Stimulated activated CD4-positive, alpha-beta T cell treated with anti-CD3 and anti-CD28 coated beads, Interleukin-2, amount 100 ng/mL, for 48 hours (primary cell): ENCODE results near the gene AMHR2.
"Not testable (repeated sequence)": the region's sequence is repeated elsewhere in the genome, so short reads cannot be mapped to it uniquely, and the experiment has no call there.

ENCODE experiments used
- DNase-seq, 2 donors: peaks; one replicate each; pipeline ENCODE4 v3.0.0-alpha.2; 2020

Gene AMHR2

DNA sequence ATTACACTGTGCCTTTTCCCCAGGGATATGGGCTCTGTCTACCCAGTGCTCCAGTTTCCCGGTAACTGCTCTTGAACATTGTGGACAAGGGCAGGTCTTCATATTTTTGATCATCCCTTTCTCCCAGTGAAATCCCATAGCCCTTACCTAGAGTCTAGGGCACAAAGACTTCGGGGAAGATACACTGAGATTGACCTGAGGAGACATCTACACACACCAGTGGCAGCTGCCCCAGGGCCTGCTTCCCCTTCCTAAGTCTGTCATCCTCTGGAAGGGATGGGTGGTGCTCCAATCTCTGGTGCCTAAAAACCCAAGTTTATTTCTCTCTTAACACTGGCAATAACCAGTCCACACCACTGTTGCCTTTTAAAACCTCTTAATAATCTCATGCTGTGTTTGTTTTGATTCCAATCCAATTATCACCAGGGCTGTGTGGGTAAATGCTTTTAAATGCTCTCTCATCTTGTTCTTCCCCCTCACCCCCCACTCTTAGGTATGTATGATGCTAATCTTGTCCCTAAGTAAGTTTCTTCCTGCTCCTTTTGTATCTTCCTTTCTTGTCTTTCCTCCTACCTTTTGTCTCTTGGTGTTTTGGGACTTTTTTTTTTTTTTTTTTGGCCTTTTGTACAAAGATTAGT lies 7.8 kb upstream of the AMHR2 start:
- not testable (repeated sequence) for DNase-seq

DNA sequence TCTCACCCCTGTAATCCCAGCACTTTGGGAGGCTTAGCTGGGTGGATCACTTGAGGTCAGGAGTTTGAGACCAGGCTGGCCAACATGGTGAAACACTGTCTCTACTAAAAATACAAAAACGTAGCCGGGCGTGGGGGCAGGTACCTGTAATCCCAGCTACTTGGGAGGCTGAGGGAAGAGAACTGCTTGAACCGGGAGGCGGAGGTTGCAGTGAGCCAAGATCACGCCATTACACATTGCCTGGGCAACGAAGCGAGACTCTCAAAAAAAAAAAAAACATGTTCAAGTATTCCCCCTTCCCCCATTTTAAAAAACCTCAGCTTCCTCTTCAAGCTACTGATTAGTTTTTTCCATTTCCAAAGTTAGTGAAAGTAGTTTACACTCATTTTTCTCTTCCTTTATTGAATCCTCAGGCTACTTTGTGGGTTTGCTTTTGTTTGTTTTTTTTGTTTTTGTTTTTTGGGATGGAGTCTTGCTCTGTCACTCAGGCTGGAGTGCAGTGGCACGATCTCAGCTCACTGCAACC lies 6.3 kb upstream of the AMHR2 start:
- DNase-seq, result not testable (repeated sequence)

DNA sequence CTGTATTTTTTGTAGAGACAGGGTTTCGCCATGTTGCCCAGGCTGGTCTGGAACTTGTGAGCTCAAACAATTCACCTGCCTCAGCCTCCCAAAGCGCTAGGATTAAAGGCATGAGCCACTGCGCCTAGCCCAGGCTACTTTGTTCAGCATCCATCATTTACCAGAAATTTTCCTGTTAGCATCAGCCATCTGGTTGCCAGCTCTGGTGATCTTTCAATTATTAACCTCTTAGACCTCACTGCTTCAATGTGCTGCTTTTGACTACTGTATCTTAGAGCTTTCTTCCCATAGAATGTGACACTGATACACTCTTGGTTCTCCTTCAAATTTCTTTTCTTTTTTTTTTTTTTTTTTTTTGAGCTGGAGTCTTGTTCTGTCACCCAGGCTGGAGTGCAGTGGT lies 5.4 kb upstream of the AMHR2 start:
- no peak for DNase-seq

DNA sequence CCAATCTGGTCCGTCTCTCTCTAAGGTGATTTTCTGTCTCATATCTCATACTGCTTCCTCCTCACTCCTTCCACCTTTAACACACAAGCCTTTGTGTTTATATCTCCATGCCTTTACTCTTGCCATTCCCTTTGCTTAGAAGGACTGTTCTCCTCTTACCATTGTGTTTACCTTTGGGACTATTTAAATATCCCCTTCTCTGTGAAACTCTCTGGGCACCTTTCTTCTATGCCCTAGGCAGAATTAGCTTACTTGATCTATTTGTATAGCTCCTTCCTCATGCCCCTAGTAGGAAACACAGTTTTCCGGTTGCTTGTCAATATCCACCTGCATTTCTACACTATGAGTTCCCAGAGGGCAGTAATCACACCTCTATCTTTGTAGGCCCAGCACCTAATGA lies 3.9 kb upstream of the AMHR2 start:
- no peak for DNase-seq

DNA sequence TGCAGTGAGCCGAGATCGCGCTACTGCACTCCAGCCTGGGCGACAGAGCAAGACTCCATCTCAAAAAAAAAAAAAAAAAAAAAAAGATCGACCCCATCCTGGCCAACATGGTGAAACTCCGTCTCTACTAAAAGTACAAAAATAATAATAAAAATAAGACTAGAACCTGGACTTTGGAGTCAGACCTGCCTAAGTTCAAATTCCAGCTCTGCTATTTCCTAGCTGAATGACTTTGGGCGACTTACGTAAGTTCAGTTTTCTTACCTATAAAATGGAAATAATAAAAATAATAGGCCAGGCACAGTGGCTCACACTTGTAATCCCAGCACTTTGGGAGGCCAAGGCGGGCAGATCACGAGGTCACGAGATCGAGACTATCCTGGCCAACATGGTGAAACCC lies 1.4 kb upstream of the AMHR2 start:
- DNase-seq, result not testable (repeated sequence)

DNA sequence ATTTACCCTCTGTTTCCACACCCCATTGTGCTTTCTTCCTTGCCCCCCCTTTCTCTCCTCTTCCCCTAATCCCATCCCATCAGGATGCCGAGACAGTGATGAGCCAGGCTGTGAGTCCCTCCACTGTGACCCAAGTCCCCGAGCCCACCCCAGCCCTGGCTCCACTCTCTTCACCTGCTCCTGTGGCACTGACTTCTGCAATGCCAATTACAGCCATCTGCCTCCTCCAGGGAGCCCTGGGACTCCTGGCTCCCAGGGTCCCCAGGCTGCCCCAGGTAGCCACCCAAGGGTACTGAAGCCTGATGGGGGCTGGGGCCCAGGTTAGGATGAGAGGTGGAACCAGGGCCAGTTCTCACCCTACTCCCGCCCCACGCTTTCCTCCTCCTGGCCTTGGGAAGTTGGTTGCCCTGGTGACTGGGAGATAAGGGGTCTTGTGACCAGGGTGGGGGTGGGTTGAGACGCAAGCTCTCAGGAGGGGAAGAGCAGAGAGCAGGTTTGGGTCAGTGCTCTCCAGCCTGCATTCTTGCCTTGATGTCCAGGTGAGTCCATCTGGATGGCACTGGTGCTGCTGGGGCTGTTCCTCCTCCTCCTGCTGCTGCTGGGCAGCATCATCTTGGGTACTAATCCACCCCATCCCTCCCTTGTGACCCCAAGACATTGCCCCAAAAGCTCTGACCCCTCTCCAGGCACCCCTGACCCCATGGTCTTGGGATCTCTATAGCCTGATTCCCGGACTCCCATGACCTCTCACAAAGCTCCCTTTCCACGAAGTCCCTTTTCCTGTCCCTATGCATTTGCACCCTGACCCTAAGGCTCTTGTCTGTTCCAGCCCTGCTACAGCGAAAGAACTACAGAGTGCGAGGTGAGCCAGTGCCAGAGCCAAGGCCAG lies 1.2 kb downstream of the AMHR2 start:
- DNase-seq, result no peak

DNA sequence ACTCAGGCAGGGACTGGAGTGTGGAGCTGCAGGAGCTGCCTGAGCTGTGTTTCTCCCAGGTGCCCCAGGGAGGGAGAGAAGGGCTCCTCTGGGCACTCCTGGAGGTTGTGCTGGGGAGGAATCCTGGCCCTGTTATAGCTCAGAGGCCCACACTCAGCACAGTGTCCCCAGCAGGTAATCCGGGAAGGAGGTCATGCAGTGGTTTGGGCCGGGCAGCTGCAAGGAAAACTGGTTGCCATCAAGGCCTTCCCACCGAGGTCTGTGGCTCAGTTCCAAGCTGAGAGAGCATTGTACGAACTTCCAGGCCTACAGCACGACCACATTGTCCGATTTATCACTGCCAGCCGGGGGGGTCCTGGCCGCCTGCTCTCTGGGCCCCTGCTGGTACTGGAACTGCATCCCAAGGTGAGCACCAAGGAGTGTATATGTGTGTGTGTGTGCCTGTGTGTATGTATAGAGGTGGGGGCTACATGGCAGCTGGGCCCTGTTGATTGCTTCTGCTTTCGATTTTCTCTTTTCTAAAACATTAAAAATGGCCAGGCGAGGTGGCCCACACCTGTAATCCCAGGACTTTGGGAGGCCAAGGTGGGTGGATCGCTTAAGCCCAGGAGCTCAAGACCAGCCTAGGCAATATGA lies 2.0 kb downstream of the AMHR2 start:
- DNase-seq, result no peak

DNA sequence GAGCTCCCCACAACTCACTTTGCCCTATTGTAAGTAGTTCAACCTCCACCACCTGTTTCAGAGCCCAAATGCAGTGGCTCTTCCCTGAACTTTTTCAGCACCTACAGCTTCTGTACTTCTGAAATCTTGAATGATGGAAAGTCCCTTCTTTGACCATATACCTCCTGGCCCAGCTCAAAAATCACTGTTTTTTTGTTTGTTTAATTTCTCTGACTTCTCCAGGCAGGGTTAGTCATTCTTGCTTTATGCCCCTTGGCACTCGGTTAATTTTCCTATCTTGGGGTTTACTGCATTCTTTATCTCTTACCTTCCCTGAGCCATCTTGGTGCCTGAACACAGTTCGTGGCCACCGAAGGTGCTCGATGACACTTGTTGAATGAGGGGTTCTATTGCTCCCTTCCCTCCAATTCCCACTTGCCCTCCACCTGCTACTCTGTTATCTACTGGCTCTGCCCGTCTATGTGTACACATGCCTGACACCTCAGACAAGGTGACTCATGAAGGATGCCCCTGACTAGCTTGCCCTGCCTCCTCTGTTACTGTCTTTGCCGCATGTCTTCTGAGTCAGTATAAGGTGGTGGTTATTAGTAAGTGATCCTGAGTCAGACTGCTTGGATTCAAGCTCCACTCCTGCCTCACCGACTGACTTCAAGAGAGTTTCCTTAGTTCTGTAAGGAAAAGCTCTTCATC lies 4.4 kb downstream of the AMHR2 start:
- DNase-seq, result peak in 1 of 2 donors; percentile 38

DNA sequence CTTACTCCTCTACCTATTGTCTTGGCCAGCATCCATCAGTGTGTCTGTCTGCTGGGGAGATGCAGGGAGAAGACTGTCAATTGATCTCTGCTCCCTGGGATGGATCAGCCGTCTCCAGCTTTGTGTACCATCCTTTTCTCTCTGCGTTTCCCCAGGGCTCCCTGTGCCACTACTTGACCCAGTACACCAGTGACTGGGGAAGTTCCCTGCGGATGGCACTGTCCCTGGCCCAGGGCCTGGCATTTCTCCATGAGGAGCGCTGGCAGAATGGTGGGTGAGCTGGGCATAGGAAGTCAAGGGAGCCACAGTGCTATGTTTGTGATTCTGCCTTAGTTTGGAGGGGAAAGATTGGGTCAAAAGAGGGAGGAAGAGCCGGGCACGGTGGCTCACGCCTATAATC lies 5.1 kb downstream of the AMHR2 start:
- no peak for DNase-seq

DNA sequence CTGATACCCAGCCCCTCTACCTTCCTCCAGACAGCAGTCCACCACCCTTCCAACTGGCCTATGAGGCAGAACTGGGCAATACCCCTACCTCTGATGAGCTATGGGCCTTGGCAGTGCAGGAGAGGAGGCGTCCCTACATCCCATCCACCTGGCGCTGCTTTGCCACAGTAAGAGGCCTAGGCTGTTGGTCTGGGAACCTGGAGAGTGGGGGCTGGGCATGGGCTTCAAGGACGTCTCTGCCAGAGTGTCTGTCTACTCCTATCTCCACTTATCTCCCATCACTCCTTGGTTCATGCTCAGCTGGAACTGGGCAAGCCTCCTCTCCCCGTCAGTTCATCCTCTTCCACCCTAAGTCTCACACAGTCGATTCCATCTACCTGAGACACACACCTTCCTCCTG lies 6.5 kb downstream of the AMHR2 start:
- no peak for DNase-seq

DNA sequence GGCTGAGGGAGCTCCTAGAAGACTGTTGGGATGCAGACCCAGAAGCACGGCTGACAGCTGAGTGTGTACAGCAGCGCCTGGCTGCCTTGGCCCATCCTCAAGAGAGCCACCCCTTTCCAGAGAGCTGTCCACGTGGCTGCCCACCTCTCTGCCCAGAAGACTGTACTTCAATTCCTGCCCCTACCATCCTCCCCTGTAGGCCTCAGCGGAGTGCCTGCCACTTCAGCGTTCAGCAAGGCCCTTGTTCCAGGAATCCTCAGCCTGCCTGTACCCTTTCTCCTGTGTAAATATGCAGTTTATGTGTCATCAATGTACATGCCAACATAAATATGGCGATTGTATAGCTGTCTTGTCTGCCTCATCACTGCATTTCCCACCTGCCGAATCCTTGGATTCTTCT lies 7.5 kb downstream of the AMHR2 start:
- no peak for DNase-seq

DNA sequence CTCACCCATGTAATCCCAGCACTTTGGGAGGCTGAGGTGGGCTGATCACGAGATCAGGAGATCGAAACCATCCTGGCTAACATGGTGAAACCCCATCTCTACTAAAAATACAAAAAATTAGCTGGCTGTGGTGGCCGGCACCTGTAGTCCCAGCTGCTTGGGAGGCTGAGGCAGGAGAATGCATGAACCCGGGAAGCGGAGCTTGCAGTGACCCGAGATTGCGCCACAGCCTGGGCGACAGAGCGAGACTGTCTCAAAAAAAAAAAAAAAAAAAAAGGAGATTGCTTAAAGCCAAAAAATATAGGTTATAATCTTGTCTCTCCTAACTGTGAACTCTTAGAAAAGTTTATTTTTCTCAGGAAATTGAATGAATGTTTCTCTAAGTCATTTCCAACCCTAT lies 11.7 kb downstream of the AMHR2 start:
- DNase-seq, result not testable (repeated sequence)

DNA sequence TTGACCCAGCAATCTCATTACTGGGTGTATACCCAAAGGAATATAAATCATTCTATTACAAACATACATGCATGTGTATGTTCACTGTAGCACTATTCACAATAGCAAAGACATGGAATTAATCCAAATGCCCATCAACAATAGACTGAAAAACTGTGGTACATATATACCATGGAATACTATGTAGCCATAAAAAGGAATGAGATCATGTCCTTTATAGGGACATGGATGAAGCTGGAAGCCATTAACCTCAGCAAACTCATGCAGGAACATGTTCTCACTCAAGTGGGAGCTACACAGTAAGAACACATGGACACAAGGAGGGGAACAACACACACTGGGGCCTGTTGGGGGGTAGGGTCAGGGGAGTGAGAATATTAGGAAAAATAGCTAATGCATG lies 15.9 kb downstream of the AMHR2 start:
- DNase-seq, result not testable (repeated sequence)

DNA sequence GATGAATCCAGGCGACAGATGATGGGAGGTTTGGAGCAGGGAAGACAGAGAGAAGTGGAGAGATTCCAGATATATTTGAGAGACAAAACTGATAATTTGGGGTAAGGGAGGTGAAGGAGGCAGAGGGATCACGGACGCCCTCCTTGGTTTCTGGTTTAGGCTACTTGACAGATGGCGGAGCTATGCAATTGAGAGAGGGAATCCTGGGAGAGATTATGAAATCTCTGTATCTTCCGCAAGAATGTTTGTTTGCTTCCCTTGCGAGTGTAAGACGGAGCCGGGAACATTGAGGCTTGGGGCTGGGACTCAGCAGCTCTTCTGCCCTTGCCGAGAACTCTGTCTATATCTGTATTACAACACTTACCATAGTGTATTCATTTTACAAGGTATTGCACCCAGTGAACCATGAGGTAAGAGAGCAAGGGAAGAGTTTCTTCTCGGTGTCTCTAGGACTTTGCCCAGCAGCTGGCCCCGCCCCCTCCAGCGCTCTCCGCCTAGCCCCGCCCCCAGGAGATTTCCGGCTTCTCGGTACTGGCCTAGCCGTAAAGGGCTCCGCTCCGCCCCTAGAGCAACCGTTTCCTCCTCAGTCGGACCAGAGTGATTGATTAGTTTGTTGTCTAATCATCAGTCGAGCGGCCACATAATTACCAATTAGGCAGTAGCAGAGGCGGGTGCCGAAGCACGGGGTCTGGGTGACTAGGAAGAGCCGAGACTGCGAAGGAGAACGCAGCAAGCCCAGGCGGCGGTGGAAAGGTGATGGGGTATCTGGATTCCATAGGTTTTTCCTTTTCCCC lies 17.6 kb downstream of the AMHR2 start, which contains the start of gene PRR13:
Gene PRR13 (plus strand): TSS at position 695 of the 794 bp plus-strand sequence. CDS start 981 bp downstream, outside the sequence.
- peak; percentile 98 to 99 for DNase-seq

DNA sequence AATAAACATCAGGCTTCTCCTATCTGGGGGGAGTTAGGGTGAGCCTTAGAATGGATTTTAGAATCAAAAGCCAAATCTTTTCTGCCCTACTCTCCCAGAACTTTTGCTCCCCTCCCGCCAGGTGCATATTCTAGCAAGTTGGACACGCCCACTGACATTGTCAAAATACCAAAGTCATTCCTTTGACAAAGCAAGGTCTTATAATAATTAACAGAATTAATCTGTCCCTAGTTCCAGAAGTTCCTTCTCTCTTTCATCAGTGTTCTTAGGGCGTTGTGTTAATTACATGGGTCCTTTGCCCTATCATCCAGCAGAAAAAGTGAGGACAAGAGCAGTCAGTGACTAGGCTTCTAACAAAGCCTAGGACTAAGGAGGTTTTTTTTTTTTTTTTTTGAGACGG lies 20.3 kb downstream of the AMHR2 start:
- no peak for DNase-seq

DNA sequence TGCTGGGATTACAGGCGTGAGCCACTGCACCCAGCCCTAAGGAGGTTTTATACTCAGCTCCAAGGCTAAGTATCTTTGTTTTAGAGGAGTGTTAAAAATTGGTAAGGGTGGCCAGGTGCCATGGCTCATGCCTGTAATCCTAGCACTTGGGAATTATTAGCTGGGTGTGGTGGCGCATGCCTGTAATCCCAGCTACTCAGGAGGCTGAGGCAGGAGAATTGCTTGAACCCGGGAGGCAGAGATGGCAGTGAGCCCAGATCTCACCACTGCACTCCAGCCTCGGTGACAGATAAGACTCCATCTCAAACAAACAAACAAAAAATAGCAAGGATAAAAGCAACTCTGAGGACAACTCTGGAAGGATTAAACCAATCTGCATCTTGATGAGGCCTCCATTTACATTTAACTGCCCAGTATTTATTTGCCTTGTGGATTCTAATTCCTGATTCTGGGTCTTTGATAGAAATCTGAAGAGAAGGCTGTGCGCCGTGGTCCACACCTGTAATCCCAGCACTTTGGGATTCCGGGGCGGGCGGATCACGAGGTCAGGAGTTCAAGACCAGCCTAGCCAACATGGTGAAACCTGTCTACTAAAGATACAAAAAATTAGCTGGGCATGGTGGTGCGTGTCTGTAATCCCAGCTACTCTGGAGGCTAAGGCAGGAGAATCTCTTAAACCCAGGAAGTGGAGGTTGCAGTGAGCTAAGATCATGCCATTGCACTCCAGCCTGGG lies 21.1 kb downstream of the AMHR2 start:
- not testable (repeated sequence) for DNase-seq

DNA sequence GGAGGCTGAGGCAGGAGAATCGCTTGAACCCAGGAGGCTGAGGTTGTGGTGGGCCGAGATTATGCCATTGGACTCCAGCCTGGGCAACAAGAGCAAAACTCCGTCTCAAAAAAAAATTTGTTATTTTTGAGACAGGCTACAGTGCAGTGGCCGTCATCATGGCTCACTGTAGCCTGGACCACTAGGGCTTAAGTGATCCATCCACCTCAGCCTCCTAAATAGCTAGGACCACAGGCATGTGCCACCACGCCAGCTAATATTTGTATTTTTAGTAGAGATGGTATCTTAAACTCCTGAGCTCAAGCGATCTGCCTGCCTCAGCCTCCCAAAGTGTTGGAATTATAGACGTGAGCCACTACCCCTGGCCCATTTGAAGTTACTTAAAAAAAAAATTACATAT lies 27.3 kb downstream of the AMHR2 start:
- DNase-seq, result no peak

DNA sequence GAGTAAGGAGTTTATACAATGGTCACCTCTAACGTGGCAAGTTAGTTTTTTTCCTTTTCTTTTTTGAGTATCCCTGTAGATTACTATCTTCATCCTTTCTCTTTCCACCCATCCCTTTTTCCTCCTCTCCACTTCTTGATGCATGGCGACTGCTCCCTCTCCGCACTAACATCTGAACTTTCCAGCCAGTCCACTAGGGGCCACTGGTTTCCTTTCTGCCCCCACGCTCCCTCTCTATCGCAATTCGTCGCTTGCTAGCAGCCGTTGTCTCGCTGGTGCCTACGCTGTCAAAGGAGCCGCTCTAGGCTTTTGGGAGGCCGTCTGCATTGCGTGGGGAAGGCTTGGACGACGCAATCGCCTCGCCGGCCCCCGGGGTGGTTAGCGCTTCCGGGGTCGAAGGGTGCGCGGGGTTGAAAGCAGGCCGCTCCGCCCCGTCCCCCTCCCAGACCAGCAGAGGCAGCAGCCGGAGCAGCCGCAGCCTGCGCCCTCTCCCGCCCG lies 28.1 kb downstream of the AMHR2 start, which contains the start of gene PCBP2:
Gene PCBP2 (plus strand): TSS at position 442 of the 498 bp plus-strand sequence. CDS start 2,699 bp downstream, outside the sequence.
- peak; percentile 92 to 94 for DNase-seq

DNA sequence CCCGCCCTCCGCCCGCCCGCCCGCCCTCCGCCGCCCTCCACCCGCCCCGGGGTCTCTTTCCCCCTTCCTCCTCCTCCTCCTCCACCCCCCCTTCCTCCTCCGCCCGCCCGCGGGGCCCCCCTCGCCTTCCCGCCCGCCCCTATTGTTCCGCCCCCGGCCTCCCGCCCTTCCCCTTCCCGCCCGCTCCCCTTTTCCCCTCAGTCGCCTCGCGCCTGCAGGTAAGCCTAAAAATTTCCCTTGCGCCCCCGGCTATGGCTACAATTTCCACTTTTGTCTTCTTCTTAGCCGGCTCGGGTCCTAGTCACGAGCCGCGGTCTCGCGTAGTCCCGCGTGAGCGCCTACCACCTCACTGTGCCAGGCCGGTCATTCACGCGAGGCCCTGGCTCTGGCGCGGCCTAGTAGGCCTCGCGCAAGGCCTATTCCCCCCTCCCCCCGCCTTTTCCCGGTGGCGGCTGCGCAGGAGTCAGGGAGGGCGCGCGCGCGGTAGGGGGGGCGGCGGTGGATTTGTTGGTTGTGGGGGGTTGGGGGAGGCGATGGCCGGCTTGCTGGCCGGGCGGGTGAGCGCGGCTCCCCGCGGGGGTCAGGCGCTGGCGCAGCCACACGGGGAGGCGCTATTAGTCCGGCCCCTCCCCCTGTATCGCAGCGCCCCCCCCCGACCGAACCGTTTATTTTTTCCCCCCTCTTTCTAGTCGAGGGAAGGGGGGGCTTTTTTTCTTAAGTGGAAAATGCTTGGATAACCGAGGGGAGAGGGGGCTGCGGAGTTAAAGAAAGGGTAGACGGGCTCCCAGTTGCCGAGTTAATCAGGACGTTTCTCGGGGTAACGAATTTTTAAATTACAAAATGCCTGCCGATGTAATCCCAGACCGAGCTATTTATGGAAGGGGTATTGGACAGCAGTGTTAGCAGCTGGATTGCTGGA lies 28.8 kb downstream of the AMHR2 start:
- DNase-seq, result peak; percentile 60 to 62
